GM12878 (cell line): ENCODE measurements around the gene PLOD3.

ENCODE experiments used
- EP300 ChIP-seq, 2 experiments: fragments of 150-350 bp in 1 of 2; IDR thresholded peaks; 2 replicates each; pipeline ENCODE4 v1.6.1; 2011 to 2012; ENCODE audit warnings: low read depth in 2 of 2, low read length in 2 of 2, borderline replicate concordance in 1 of 2, improper control_type of control experiment in 1 of 2, inconsistent platforms in 1 of 2; ENCODE audit not compliant: control insufficient read depth in 1 of 2
- POLR2AphosphoS5 ChIP-seq: IDR thresholded peaks from 2 replicates; pipeline ENCODE4 v1.6.1; 2011; ENCODE audit warnings: mild to moderate bottlenecking, low read length, inconsistent platforms

DNA sequence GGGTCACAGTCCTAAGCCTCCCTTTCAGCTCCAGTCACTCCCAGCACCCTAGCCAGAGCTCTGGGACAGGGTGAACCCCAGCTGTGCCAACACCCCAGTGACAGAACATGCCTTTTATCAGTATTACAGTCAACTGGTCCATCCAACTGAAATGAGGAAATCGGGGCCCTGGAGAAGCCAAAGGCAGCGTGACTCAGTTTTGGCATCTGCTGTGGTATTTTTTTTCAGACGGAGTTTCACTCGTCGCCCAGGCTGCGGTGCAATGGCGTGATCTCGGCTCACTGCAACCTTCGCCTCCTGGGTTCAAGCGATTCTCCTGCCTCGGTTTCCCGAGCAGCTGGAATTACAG lies 23.6 kb upstream of the PLOD3 start:
- no peak for TF ChIP-seq POLR2AphosphoS5
- no peak for TF ChIP-seq EP300 (IDR thresholded peaks at IDR 0.05; ENCODE audit: borderline replicate concordance in 1 of 2, control insufficient read depth in 1 of 2, low read depth in 2 of 2, low read length in 2 of 2)
